RWPE1 (cell line): Measurements from ENCODE around the gene TPPP3.

ENCODE experiments used
- CTCF ChIA-PET: fragments of 350-600 bp; sonication (Branson Sonifier 250); formaldehyde crosslinking; extraction: SDS; loops from one replicate; lab custom pipeline; 2021; lab: Yijun Ruan, JAX
- POLR2A ChIA-PET: fragments of 400-600 bp; formaldehyde crosslinking; extraction: SDS; loops from one replicate; lab custom pipeline; 2020; ENCODE audit warnings: antibody characterized with exemption; ENCODE audit not compliant: low non-redundant PET; lab: Yijun Ruan, JAX
- DNase-seq: peaks from one replicate; pipeline ENCODE4 v3.0.0; 2012; ENCODE audit warnings: low spot score
- H3K27ac ChIP-seq: fragments of 450-650 bp; 2 replicates; pipeline ENCODE4 v1.5.1; 2017
- CTCF ChIP-seq: fragments of 450-650 bp; conservative IDR thresholded peaks from 2 replicates; pipeline ENCODE4 v1.5.1; 2017; ENCODE audit warnings: low read depth, mild to moderate bottlenecking

TPPP3 gene

GRCh38 chr16:67397812-67398545 is 4.7 kb upstream of the TPPP3 start:
- ChIA-PET POLR2A (no interaction called here), CTCF (interaction anchor here (0.5 to 1.5 kb wide), 2 partner anchors 25 to 30 kb away, joined by 3 to 4 read pairs; no protein-coding TSS in a partner anchor)
- no peak; the same call in 1 of the 2 replicates for TF ChIP-seq CTCF
- H3K27ac ChIP-seq: peak overlapping the region; percentile 72; the same call in 1 of the 2 replicates
- no peak for DNase-seq

- peak overlapping the region; percentile 72 for H3K27ac ChIP-seq
- ChIA-PET CTCF (interaction anchor here (0.6 kb wide), 1 partner anchor 24 kb away, joined by 3 read pairs; no protein-coding TSS in a partner anchor), POLR2A (no interaction called here)
- DNase-seq: no peak
- TF ChIP-seq CTCF: no peak
These were observed 3.9 kb upstream of the TPPP3 start for GRCh38 chr16:67397036-67397801.

- ChIA-PET POLR2A (no interaction called here), CTCF (interaction anchor here (0.6 kb wide), 1 partner anchor 23 kb away, joined by 3 read pairs; no protein-coding TSS in a partner anchor)
- DNase-seq: peak; percentile 87
- peak overlapping the region; percentile 72 for H3K27ac ChIP-seq
- no peak for TF ChIP-seq CTCF
These were observed 3.1 kb upstream of the TPPP3 start for GRCh38 chr16:67396159-67397035.

GRCh38 chr16:67395458-67396158 is 2.3 kb upstream of the TPPP3 start:
- ChIA-PET CTCF (interaction anchor here (0.6 kb wide), 1 partner anchor 68 kb away, joined by 5 read pairs; no protein-coding TSS in a partner anchor), POLR2A (no interaction called here)
- H3K27ac ChIP-seq: peak overlapping the region; percentile 72
- TF ChIP-seq CTCF: no peak
- DNase-seq: no peak

GRCh38 chr16:67395105-67395457 is 1.8 kb upstream of the TPPP3 start:
- ChIA-PET CTCF (interaction anchor here (0.5 to 0.6 kb wide), 2 partner anchors 22 to 69 kb away, joined by 3 to 5 read pairs; no protein-coding TSS in a partner anchor), POLR2A (no interaction called here)
- H3K27ac ChIP-seq: peak overlapping the region; percentile 72
- no peak for TF ChIP-seq CTCF
- DNase-seq: no peak
